ENCODE data around the gene KLF11.

Gene KLF11

GRCh38 chr2:10022966-10023662 is 20.2 kb upstream of the KLF11 start:
- Histone ChIP-seq H3F3A (ENCODE audit: insufficient read depth, low read length) (no peaks in the 10 kb centered on the region), H3K27me3 (replicated peaks; ENCODE audit: insufficient read depth, low read length) (no peaks in the 10 kb centered on the region), H3K4me2 (ENCODE audit: low read depth, low read length) (no peak overlapping the region), H3K36me3 (replicated peaks; ENCODE audit: insufficient read depth, low read length) (no peaks in the 10 kb centered on the region), H3K9me3 (replicated peaks; ENCODE audit: insufficient read depth, low read length) (no peaks in the 10 kb centered on the region), H3K27ac (ENCODE audit: low read length) (no peak overlapping the region), H2AFZ (ENCODE audit: low read length) (no peak overlapping the region), H3K9me2 (replicated peaks; ENCODE audit: insufficient read depth, low read length) (no peaks in the 10 kb centered on the region), H3K4me3 (ENCODE audit: low read length) (no peak overlapping the region), H4K20me1 (ENCODE audit: insufficient read depth, low read length) (no peaks in the 10 kb centered on the region), H3K4me1 (ENCODE audit: low read length) (no peaks in the 10 kb centered on the region), H3K9ac (ENCODE audit: low read length) (no peak overlapping the region), H3K79me2 (ENCODE audit: low read length) (no peaks in the 10 kb centered on the region)
- TF ChIP-seq EZH2phosphoT487 (IDR thresholded peaks at IDR 0.05; ENCODE audit: low read length), result no peak
- DNase-seq, result no peak

GRCh38 chr2:10026940-10027569 is 16.3 kb upstream of the KLF11 start:
- Histone ChIP-seq H3K27ac (ENCODE audit: low read length) (no peak overlapping the region), H2AFZ (ENCODE audit: low read length) (no peak overlapping the region), H3K4me2 (ENCODE audit: low read depth, low read length) (no peak overlapping the region), H3K79me2 (ENCODE audit: low read length) (no peaks in the 10 kb centered on the region), H3K4me3 (ENCODE audit: low read length) (no peak overlapping the region), H3K9me3 (replicated peaks; ENCODE audit: insufficient read depth, low read length) (no peaks in the 10 kb centered on the region), H3F3A (ENCODE audit: insufficient read depth, low read length) (no peaks in the 10 kb centered on the region), H3K36me3 (replicated peaks; ENCODE audit: insufficient read depth, low read length) (no peaks in the 10 kb centered on the region), H3K9ac (ENCODE audit: low read length) (no peak overlapping the region), H4K20me1 (ENCODE audit: insufficient read depth, low read length) (no peaks in the 10 kb centered on the region), H3K27me3 (replicated peaks; ENCODE audit: insufficient read depth, low read length) (no peaks in the 10 kb centered on the region), H3K4me1 (ENCODE audit: low read length) (no peaks in the 10 kb centered on the region), H3K9me2 (replicated peaks; ENCODE audit: insufficient read depth, low read length) (no peaks in the 10 kb centered on the region)
- TF ChIP-seq EZH2 (optimal IDR thresholded peaks at IDR 0.05; ENCODE audit: low read depth, low read length), result no peak
- no peak for TF ChIP-seq EZH2phosphoT487 (IDR thresholded peaks at IDR 0.05; ENCODE audit: low read length)
- TF ChIP-seq CTCF (IDR thresholded peaks at IDR 0.05; ENCODE audit: low read length), result no peak
- no peak for DNase-seq

- Histone ChIP-seq H3K27ac (ENCODE audit: low read length) (no peak overlapping the region), H3K9me3 (replicated peaks; ENCODE audit: insufficient read depth, low read length) (no peaks in the 10 kb centered on the region), H3K9ac (ENCODE audit: low read length) (no peak overlapping the region), H3K79me2 (ENCODE audit: low read length) (no peaks in the 10 kb centered on the region), H3K4me2 (ENCODE audit: low read depth, low read length) (no peak overlapping the region), H3K9me2 (replicated peaks; ENCODE audit: insufficient read depth, low read length) (no peaks in the 10 kb centered on the region), H4K20me1 (ENCODE audit: insufficient read depth, low read length) (no peaks in the 10 kb centered on the region), H3K4me3 (ENCODE audit: low read length) (no peak overlapping the region), H3K36me3 (replicated peaks; ENCODE audit: insufficient read depth, low read length) (no peaks in the 10 kb centered on the region), H3F3A (ENCODE audit: insufficient read depth, low read length) (no peaks in the 10 kb centered on the region), H3K27me3 (replicated peaks; ENCODE audit: insufficient read depth, low read length) (no peaks in the 10 kb centered on the region), H2AFZ (ENCODE audit: low read length) (no peak overlapping the region), H3K4me1 (ENCODE audit: low read length) (no peaks in the 10 kb centered on the region)
- no peak for DNase-seq
- TF ChIP-seq EZH2 (optimal IDR thresholded peaks at IDR 0.05; ENCODE audit: low read depth, low read length), result no peak
- TF ChIP-seq EZH2phosphoT487 (IDR thresholded peaks at IDR 0.05; ENCODE audit: low read length), result no peak
- no peak for TF ChIP-seq CTCF (IDR thresholded peaks at IDR 0.05; ENCODE audit: low read length)
These were observed 15.6 kb upstream of the KLF11 start for GRCh38 chr2:10027660-10028330.

Measured in MM.1S (cell line).